ENCODE results near the gene CDKL1.
"Not testable (repeated sequence)": the region's sequence is repeated elsewhere in the genome, so short reads cannot be mapped to it uniquely, and the experiment has no call there.

The CDKL1 gene

GRCh38 chr14:50388256-50388931 lies 8.3 kb downstream of the CDKL1 start:
- DNase-seq (ENCODE audit: low read depth in 3 of 3, low spot score in 1 of 3): no peak

- no peak for DNase-seq (ENCODE audit: low read depth in 3 of 3, low spot score in 1 of 3)
These were observed 9.1 kb downstream of the CDKL1 start for GRCh38 chr14:50387548-50387947.

DNA sequence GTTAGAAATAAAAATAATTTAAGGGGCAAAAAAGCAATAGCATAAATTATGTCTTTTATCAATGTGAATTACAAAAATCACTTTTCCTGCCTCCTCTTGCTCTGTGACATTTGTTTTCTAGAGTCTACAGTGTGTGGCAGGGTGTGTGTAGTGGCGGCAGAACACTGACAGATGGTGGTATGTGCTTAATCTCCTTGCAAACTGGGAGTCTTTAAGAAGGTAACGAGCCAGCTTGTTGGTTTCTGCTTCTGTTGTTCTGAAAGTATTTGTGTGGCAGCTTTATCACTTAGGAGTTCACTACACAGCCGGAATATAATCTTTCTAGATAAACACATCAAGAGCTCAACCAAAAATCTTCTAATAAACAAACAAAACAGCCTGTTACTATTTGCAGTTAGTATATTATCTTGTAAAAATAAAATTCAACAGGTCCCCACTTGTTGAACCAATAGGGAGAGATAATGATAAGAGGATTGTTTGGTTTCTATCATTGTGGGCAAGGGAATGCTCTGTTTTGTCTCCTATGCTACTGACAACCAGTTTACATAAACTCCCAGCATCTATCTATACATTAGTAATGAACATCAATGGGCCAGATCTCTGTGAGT lies 13.0 kb downstream of the CDKL1 start:
- DNase-seq (ENCODE audit: low read depth in 3 of 3, low spot score in 1 of 3): no peak

DNA sequence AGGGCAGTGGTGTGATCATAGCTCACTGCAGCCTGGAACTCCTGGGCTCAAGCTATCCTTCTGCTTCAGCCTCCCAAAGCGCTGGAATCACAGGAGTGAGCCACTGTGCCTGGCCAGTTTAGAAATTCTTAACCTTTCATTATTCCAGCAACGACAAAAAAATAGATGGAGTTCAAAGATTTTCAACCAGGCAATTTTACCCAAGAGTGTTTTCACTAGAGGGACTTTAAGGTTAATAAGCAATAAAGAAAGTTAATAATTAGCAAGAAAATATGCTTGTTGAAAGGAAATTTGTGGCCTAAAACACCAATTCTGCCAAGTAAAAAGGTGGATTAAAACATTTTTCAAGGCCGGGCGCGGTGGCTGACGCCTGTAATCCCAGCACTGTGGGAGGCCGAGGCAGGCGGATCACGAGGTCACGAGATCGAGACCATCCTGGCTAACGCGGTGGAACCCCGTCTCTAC lies 14.8 kb downstream of the CDKL1 start:
- DNase-seq (ENCODE audit: low read depth in 3 of 3, low spot score in 1 of 3): no peak

- DNase-seq (ENCODE audit: low read depth in 3 of 3, low spot score in 1 of 3): no peak
These were observed 15.7 kb downstream of the CDKL1 start for GRCh38 chr14:50381008-50381407.

- DNase-seq (ENCODE audit: low read depth in 3 of 3, low spot score in 1 of 3): no peak
These were observed 16.2 kb downstream of the CDKL1 start for GRCh38 chr14:50380455-50380854.

DNA sequence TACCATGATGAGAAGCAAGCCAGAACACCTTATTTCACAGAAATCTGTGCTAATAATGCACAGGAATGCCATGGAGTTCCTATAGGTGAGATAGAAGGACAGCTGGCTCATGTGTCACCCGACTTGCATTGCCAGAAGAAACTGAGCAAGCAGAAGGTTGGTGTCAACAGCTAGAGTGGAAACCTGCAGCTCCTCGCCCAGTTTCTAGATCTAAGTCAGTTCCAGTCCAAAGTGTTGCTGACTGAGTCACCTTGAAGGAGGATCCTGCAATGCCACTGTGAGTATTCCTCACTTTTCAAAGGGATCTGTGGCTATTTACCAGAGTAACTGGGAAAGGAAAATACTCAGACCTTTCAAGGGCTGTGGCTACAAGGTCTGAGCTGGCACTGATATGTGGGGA lies 17.1 kb downstream of the CDKL1 start:
- no peak for DNase-seq (ENCODE audit: low read depth in 3 of 3, low spot score in 1 of 3)

- DNase-seq (ENCODE audit: low read depth in 3 of 3, low spot score in 1 of 3): no peak
These were observed 19.1 kb downstream of the CDKL1 start for GRCh38 chr14:50377550-50378085.

- no peak for DNase-seq (ENCODE audit: low read depth in 3 of 3, low spot score in 1 of 3)
These were observed 20.9 kb downstream of the CDKL1 start for GRCh38 chr14:50375760-50376159.

- DNase-seq (ENCODE audit: low read depth in 3 of 3, low spot score in 1 of 3): no peak
These were observed 22.7 kb downstream of the CDKL1 start for GRCh38 chr14:50373959-50374358.

GRCh38 chr14:50371546-50371945 lies 25.1 kb downstream of the CDKL1 start:
- DNase-seq (ENCODE audit: low read depth in 3 of 3, low spot score in 1 of 3): no peak

GRCh38 chr14:50366589-50366988 lies 30.1 kb downstream of the CDKL1 start:
- no peak for DNase-seq (ENCODE audit: low read depth in 3 of 3, low spot score in 1 of 3)

DNA sequence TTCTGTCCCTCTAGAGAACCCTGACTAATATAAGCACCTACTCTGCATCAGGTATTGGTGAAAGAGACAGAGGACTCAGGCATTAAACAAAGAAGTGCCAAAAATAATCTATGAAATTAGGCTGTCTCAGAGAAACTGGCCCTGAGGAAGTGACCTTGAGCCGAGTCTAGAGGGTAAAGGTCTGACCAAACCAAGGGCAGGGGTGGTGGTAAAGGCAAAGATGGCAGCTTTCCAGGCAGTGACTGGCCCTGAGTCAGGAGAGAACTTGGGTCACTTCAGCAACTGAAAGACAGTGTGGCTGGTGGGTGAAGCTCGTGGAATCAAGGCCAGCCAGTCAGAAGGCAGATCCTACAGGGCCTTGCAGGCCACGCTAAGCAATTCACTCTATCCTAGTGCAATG lies 30.6 kb downstream of the CDKL1 start:
- DNase-seq (ENCODE audit: low read depth in 3 of 3, low spot score in 1 of 3): no peak

- not testable (repeated sequence) for DNase-seq (ENCODE audit: low read depth in 3 of 3, low spot score in 1 of 3)
These were observed 31.1 kb downstream of the CDKL1 start for GRCh38 chr14:50365572-50365971.

- DNase-seq (ENCODE audit: low read depth in 3 of 3, low spot score in 1 of 3): no peak
These were observed 31.9 kb downstream of the CDKL1 start for GRCh38 chr14:50364792-50365191.

DNA sequence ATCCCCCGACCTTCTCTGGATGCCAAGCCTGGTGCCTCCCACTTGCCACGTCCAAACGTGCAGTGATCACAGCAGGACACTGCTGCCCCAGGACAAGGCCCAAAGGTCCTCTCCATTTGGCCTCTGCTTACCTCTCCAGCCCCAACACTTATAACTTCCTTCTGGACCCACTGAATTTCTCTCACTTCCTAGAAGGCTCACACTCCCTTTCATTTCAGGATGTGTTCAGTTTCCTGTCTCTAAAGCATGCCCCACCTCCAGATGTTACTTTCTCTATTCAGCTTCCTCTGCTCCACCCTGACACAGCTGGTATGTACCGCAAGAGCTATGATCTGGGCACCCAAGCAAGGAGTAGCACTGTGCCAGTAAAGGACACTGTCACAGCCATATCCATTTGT lies 33.0 kb downstream of the CDKL1 start:
- no peak for DNase-seq (ENCODE audit: low read depth in 3 of 3, low spot score in 1 of 3)

GRCh38 chr14:50362764-50363713 lies 33.6 kb downstream of the CDKL1 start:
- peak in 1 of 3 donors; percentile 4 for DNase-seq (ENCODE audit: low read depth in 3 of 3, low spot score in 1 of 3)

DNA sequence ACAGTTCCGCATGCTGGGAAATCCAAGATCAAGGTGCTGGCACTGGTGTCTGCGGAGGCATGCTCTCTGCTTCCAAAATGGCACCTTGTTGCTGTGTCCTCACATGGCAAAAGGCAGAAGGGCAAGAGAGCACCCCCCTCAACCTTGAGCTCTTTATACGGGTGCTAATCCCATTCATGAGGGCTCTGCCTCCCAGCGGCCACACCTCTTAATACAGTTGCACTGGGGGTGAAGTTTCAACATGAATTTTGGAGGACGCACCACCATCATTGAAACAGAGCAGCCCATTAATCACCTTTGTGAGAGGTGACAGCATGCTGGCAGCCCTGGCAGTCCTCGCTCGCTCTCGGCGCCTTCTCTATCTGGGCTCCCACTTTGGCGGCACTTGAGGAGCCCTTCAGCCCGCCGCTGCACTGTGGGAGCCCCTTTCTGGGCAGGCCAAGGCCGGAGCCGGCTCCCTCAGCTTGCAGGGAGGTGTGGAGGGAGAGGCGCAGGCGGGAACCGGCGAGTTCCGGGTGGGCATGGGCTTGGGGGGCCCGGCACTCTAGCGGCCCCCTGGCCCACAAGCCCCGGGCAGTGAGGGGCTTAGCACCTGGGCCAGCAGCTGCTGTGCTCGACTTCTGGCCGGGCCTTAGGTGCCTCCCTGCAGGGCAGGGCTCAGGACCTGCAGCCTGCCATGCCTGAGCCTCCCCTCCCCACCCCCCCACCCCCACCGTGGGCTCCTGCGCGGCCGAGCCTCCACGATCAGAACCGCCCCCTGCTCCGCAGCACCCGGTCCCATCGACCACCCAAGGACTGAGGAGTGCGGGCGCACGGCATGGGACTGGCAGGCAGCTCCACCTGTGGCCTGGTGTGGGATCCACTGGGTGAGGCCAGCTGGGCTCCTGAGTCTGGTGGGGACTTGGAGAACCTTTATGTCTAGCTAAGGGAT lies 34.9 kb downstream of the CDKL1 start:
- DNase-seq (ENCODE audit: low read depth in 3 of 3, low spot score in 1 of 3): not testable (repeated sequence)

DNA sequence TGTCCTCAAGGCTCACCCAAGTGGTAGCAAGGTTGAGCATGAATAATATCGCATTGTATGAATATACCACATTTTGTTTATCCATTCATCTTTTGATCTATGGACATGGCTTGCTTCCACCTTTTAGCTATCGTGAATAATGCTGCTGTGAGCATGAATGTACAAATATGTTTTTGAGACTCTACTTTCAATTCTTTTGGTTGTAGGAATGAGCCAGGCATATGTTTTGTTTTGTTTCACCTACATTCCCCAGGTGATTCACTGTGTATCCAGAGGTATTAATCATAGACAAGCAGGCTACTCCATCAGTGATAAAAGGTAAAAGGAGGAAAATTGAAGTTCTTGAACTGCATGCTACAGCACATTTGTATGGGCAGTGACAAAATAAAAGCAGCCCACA lies 35.8 kb downstream of the CDKL1 start:
- DNase-seq (ENCODE audit: low read depth in 3 of 3, low spot score in 1 of 3): no peak

GRCh38 chr14:50360093-50360492 lies 36.6 kb downstream of the CDKL1 start:
- no peak for DNase-seq (ENCODE audit: low read depth in 3 of 3, low spot score in 1 of 3)
